Esophagus muscularis mucosa (tissue), 4 donors: ENCODE results near the gene SEC16A. TPM values are rescaled to one million over a fixed set of nuclear protein-coding genes. Genes with fewer than 3 reads are reported as not detected.

ENCODE experiments used
- DNase-seq: peaks from one replicate; pipeline ENCODE4 v3.0.0-alpha.2; 2017; ENCODE audit errors: extremely low spot score
- H3K27ac ChIP-seq, 4 donors: fragments of 200-600 bp; sonication (generic); replicated peaks in 1 of 4; 1 replicate in 3 of 4; 2 replicates in 1 of 4; pipeline ENCODE4 v1.5.1; 2016 to 2019; ENCODE audit warnings: mild to moderate bottlenecking in 1 of 4
- H3K27me3 ChIP-seq, 4 donors: fragments of 200-600 bp; sonication (generic); one replicate each; pipeline versions ENCODE4 v1.5.1 to v1.6.0; 2016 to 2019
- H3K36me3 ChIP-seq, 4 donors: fragments of 200-600 bp; sonication (generic); one replicate each; pipeline ENCODE4 v1.5.1; 2016 to 2019
- H3K4me1 ChIP-seq, 4 donors: fragments of 200-600 bp; sonication (generic); one replicate each; pipeline ENCODE4 v1.5.1; 2016 to 2019
- H3K4me3 ChIP-seq, 4 donors: fragments of 200-600 bp; sonication (generic); 1 replicate in 2 of 4; 2 replicates in 2 of 4; pipeline ENCODE4 v1.5.1; 2016 to 2019; ENCODE audit warnings: mild to moderate bottlenecking in 4 of 4, moderate library complexity in 1 of 4
- H3K9me3 ChIP-seq, 4 donors: fragments of 200-600 bp; sonication (generic); 1 replicate in 3 of 4; 2 replicates in 1 of 4; pipeline ENCODE4 v1.5.1; 2016 to 2019
- CTCF ChIP-seq, 3 experiments: fragments of 200-600 bp in 2 of 3; fragments of 450-650 bp in 1 of 3; sonication (generic) in 2 of 3; IDR thresholded peaks; one replicate each; pipeline ENCODE4 v1.5.1; 2017 to 2019; ENCODE audit warnings: antibody characterized with exemption in 3 of 3, mild to moderate bottlenecking in 2 of 3, moderate library complexity in 1 of 3
- EP300 ChIP-seq: sonication (generic); formaldehyde crosslinking; IDR thresholded peaks from one replicate; pipeline ENCODE4 v1.6.1; 2017; ENCODE audit warnings: antibody characterized with exemption
- POLR2A ChIP-seq: fragments of 450-650 bp; IDR thresholded peaks from one replicate; pipeline ENCODE4 v1.6.1; 2017; ENCODE audit warnings: antibody characterized with exemption, moderate library complexity, mild to moderate bottlenecking, low read depth
- POLR2AphosphoS5 ChIP-seq, 2 donors: sonication (generic); formaldehyde crosslinking; IDR thresholded peaks; one replicate each; pipeline ENCODE4 v1.6.1; 2017; ENCODE audit warnings: antibody characterized with exemption in 2 of 2
- WGBS: methylation state at CpG from one replicate; pipeline ENCODE4 v1.1.5; 2018; 5-methylcytosine and 5-hydroxymethylcytosine counted together
- intact Hi-C: fragments of 100-400 bp; cut with DNase I; formaldehyde crosslinking; loops from one replicate; pipeline ENCODE4 v1.15.1; 2023
- total RNA-seq, 4 donors: library from RNA; depleted of rRNA; stranded (reverse); fragments of >200 nt; gene quantifications; one replicate each; pipeline versions ENCODE4 v1.1.0 to v1.2.1, GENCODE V29; 2016

The SEC16A gene
- total RNA-seq, 4 donors from 2014 or later, result 43.2 to 62.3 (median 51.3) TPM

GRCh38 chr9:136421791-136422190 lies 61.0 kb downstream of the SEC16A start:
- intact Hi-C loops, result no loop called here
- peaks cover 70 to 92% (median 90%) of the 10 kb centered on the region in 4 donors for H3K36me3 ChIP-seq

GRCh38 chr9:136419092-136419420 lies 63.8 kb downstream of the SEC16A start:
- Histone ChIP-seq H3K9me3 (no peaks in the 10 kb centered on the region), H3K4me1 (no peaks in the 10 kb centered on the region), H3K36me3 (peaks cover 87 to 100% (median 99%) of the 10 kb centered on the region in 4 donors), H3K4me3 (no peak overlapping the region), H3K27me3 (no peaks in the 10 kb centered on the region), H3K27ac (no peak overlapping the region)
- intact Hi-C loops, result no loop called here
- DNase-seq, result no peak
- WGBS, result 88% methylated on average over 12 of the region's 12 CpGs
- TF ChIP-seq POLR2A, result no peak
- TF ChIP-seq EP300, result no peak
- no peak for TF ChIP-seq CTCF (IDR thresholded peaks at IDR 0.05)
- no peak for TF ChIP-seq POLR2AphosphoS5 (IDR thresholded peaks at IDR 0.05)

More at GRCh38 chr9:136421791-136422190, 61.0 kb downstream of the SEC16A start:
- WGBS, result 93% methylated on average over 17 of the region's 21 CpGs
- no peak overlapping the region for H3K27ac ChIP-seq
- H3K4me3 ChIP-seq, result no peak overlapping the region
- no peaks in the 10 kb centered on the region for H3K9me3 ChIP-seq
- TF ChIP-seq EP300, result no peak
- no peak for TF ChIP-seq POLR2AphosphoS5 (IDR thresholded peaks at IDR 0.05)
- TF ChIP-seq CTCF (IDR thresholded peaks at IDR 0.05), result no peak
- TF ChIP-seq POLR2A, result no peak
- no peaks in the 10 kb centered on the region for H3K4me1 ChIP-seq
- no peak for DNase-seq
- H3K27me3 ChIP-seq, result no peaks in the 10 kb centered on the region

GRCh38 chr9:136418182-136419091 lies 64.4 kb downstream of the SEC16A start:
- Histone ChIP-seq H3K27me3 (no peaks in the 10 kb centered on the region), H3K36me3 (peaks cover 88 to 100% (median 99%) of the 10 kb centered on the region in 4 donors), H3K4me1 (no peaks in the 10 kb centered on the region), H3K27ac (no peak overlapping the region), H3K4me3 (no peak overlapping the region), H3K9me3 (no peaks in the 10 kb centered on the region)
- intact Hi-C loops, result no loop called here
- TF ChIP-seq CTCF (IDR thresholded peaks at IDR 0.05) (no peak), EP300 (no peak)
- WGBS, result 89% methylated on average over 48 of the region's 48 CpGs
- no peak for DNase-seq

GRCh38 chr9:136416914-136417313 lies 65.9 kb downstream of the SEC16A start:
- peaks cover 1 to 10% (median 5%) of the 10 kb centered on the region in 4 donors for H3K4me1 ChIP-seq
- intact Hi-C loops, result no loop called here
- DNase-seq, result no peak
- H3K4me3 ChIP-seq, result no peak overlapping the region
- no peak for TF ChIP-seq POLR2AphosphoS5 (IDR thresholded peaks at IDR 0.05)
- no peak for TF ChIP-seq POLR2A
- no peak for TF ChIP-seq CTCF (IDR thresholded peaks at IDR 0.05)
- no peak for TF ChIP-seq EP300
- WGBS, result 91% methylated on average over 18 of the region's 19 CpGs
- H3K9me3 ChIP-seq, result no peaks in the 10 kb centered on the region
- no peak overlapping the region for H3K27ac ChIP-seq
- H3K27me3 ChIP-seq, result no peaks in the 10 kb centered on the region
- peaks cover 74 to 100% (median 94%) of the 10 kb centered on the region in 4 donors for H3K36me3 ChIP-seq
